C1 segment of cervical spinal cord (tissue), 14 donors: Measurements from ENCODE around the gene NRG2.

Experiments
- DNase-seq, 14 donors: peaks; one replicate each; lab custom pipeline; 2025; lab: John Stamatoyannopoulos, UW

Gene NRG2

GRCh38 chr5:140011297-140011802, 31.7 kb downstream of the NRG2 start:
- DNase-seq, result peak in 1 of 14 donors; percentile 27

- no peak for DNase-seq
Observed at GRCh38 chr5:140010798-140011197, 32.3 kb downstream of the NRG2 start.

DNA sequence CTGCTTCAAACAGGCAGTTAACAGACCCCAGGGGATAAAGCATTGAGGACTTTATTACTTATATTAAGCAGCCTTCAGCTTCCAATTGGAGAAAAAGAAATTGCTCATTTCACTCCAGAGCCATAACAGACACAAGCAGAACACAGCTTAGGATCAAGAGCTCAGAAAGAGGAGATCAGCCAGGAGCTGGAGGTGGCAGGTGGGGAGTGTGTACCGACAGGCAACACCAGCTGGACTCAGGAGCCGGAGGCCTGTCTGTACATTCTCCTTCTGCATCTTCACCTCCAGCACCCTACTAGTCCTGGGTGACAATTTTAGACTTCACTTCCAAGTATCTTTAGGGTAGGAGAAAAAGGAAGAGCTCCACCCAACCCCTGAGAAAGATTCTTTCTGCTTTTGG, 35.8 kb downstream of the NRG2 start:
- peak in 1 of 14 donors; percentile 69 for DNase-seq

DNA sequence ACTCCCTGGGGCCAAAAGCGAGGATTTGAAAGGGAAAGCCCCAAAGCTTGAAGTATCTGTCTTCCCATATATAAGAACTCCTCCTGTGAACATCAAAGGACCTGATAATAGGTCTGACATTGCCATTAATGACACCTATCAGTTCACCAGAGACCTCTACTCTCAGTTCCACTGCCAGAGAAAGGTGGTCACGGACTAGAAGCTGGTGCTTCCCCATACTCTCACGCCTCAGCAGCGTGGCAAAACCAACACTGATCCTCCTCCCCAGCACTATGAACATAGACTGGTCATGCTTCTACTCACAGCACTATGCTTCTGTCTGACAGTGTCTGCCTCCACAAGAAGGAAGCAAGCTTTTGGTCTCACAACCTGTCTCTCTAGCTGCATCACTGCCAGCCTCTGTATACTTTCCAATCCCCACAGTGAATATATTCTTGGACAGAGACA, 37.9 kb downstream of the NRG2 start:
- peak in 1 of 14 donors; percentile 25 for DNase-seq

- DNase-seq, result no peak
Observed at GRCh38 chr5:140004174-140004573, 38.9 kb downstream of the NRG2 start.

- DNase-seq, result no peak
Observed at GRCh38 chr5:140003519-140003918, 39.6 kb downstream of the NRG2 start.

DNA sequence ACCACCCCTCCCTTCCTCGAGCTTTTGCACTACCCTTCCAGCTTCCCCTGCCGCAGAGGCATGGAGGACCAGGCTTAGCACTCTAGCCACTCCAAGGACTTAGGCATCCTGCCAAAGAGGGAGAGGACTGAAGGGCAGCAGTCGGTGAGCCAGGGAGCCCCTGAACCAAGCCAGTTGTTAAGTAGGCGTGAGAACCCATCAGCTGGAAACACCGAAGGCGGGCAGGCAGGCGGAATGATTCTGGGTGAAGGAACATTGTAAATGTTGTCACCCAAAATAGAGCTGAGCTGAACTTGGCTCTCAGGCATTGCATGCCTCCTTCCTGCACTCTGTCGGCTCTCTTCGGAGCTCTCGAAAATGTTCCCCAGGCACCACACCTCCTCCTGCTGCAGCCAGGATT, 42.8 kb downstream of the NRG2 start:
- DNase-seq, result peak in 1 of 14 donors; percentile 16

- DNase-seq, result no peak
Observed at GRCh38 chr5:139998837-139999236, 44.3 kb downstream of the NRG2 start.

DNA sequence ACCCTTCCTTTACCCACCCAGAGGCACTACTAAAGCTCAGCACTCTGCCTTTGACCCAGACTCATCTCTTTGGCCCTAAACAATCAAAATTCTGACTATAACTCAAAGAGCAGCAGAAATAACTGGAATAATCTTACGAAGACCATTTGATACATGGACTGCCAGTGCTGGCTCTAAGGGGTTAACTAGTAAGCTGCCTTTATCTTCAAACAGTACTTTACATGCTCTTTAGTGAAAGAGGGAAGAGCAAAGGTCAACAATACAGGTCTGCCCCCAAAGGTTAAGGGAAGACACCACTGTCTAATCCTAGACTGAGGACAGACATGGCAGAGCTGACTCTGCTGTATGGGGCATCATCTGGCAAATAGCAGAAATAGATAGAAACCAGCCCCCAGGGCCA, 45.8 kb downstream of the NRG2 start:
- no peak for DNase-seq

GRCh38 chr5:139995929-139996328, 47.2 kb downstream of the NRG2 start:
- no peak for DNase-seq

DNA sequence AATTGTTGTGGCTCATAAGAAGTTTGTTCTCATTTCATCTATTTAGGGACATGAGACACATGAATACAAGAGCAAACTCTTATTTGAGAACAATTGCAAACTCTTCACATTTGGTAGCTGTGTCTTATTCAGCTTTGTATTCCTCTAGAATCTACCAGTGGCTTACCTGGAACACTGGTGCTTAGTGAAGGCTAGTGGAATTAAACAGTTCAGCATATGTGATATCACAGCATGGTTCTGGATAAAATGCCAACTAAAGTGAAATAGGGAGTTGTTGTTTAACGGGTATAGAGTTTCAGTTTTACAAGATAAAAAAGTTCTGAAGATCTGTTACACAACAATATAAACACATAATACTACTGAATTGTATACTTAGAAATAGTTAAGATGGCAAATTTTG, 48.9 kb downstream of the NRG2 start:
- DNase-seq, result peak in 1 of 14 donors; percentile 57

DNA sequence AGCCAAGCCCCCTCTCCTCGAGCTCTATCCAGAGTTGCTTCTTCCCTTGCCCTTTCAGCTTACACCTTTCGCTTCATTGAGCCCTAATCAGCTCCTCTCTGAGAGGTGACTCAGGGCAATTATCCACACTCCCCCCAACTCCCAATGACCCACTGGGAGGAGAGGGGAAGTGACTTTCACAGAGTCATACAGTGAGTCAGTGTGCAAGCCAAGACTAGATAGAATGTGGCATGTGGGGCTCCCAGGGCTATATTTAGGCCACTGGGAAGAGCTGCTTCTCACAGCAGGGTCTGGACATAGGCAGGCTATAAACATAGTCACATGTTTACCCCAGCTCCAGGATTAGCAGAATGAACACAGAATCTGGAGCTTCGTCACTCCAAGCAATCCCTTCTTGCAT, 57.4 kb downstream of the NRG2 start:
- DNase-seq, result peak in 1 of 14 donors; percentile 84

DNA sequence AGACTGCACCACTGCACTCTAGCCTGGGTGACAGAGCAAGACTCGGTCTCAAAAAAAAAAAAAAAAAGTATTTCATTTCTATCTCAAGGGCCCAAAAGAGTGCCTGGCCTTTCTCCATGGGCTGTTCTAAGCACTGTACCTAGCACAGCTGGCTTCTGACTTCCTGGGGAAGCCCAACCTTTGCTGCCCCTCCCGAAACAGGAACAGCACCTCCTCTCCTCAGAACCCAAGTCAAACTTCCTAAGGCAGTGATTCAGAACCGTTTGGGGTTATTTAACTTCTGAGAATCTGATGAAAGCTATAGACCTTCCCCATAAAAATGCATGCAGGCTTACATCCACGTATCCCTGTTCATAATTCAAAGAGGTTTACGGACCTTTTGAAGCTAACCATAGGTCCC, 57.8 kb downstream of the NRG2 start:
- no peak for DNase-seq

DNA sequence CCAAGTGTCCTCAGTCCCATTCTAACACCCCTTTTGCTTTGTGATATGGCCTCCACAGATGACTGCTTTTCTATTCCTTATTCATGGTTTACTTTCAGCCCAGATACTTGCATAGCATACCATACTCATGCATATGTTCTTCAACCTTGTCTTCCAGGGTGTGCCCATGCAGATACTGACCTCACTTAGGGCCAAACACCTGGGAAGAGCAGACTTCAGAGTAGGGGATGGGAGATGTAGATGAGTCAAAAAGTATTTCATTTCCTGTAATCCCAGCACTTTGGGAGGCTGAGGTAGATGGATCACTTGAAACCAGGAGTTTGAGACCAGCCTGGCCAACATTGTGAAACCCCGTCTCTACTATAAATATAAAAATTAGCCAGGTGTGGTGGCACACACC, 58.3 kb downstream of the NRG2 start:
- DNase-seq, result no peak

DNA sequence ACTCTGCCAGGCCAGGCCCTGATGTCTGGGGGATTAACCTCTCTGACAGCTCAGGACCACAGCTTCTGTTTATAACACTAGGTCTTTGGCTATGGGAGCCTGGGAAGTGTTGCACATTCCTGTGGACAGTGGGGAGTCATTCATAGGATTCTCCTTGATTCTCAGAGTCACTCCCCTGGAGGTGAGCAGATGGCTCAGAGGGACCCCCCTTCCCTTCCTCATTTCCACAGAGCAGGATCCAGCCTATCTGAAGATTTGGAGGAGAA, 60.2 kb downstream of the NRG2 start:
- DNase-seq, result no peak

DNA sequence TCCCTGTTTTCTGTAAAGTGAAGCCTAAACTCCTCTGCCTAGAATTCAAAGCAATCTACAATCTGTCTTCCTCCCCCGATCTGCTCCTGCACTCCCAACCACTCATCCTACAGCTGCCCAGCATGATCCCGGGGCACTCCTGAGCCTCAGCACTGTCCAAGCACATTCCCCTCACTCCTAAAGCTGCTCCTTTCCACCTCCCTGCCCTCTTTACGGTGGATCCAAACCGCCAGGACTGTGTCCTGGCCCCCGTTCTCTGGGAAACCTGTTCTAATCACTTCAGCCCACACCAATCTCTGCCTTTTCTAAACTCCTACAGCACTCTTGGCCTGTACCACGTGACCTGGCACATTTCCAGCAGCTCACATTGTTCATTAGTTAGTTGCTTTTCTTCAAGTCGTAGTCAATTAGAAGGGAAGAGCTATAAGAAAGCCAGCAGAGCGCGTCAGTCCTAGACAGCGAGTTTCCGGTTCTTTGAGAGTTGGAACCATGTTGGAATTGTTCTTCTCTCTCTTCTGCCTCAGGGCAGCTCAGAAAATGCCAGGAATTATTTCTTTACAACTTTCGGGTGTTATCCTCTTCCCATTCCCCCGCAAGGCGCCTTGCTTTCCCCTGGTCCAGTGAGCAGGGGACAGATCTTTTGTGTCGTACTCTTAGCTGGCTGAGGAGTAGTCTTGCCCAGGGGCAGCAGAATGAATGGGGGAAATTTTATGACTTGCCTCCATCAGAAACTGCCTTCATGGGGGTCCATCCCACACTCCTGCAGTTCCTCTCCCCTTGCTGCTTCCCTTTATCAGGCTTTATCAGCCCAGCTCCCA, 60.7 kb downstream of the NRG2 start:
- DNase-seq, result peak in 3 of 14 donors; percentile 19 to 56 (median 28)

DNA sequence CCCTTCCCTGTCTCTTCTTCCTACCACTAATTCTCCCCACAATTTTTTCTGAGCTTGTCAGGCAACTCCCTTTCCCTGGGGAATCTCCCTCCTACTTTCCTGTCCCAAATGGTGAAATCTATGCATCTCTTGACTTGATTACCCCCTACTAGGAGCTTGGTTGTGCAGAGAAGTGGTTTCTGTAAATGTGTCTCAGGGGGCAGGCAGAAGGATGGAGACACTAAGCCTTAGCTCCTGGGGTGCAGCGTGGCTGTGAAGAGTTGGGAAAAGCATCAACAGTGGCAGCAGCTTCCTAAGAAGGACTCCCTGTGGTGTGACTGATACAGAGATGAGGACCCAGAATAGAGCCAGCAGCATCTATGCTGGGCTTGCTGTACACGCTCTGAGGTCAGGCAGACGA, 62.3 kb downstream of the NRG2 start:
- DNase-seq, result no peak

DNA sequence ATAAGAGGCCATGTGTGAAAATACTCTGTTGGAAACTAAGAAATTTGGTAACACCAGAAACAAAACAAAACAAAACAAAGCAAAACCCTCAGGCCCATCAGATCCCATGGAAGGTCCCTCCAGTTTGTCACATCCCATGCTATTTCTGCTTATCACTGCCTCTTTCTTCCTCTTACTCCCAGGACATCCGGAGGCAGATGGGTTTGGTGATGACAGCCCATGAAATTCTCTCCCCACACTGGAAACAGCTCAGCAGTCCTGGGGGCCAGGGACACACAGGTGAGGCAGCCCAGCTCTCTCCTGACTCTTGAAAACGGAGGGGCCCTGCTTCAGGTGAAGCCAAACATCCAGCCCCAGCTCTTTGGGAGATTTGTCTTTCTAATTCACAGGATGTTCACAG, 63.2 kb downstream of the NRG2 start:
- no peak for DNase-seq

- DNase-seq, result peak in 1 of 14 donors; percentile 36
Observed at GRCh38 chr5:139979518-139979917, 63.6 kb downstream of the NRG2 start.

- DNase-seq, result no peak
Observed at GRCh38 chr5:139976703-139977102, 66.4 kb downstream of the NRG2 start.

DNA sequence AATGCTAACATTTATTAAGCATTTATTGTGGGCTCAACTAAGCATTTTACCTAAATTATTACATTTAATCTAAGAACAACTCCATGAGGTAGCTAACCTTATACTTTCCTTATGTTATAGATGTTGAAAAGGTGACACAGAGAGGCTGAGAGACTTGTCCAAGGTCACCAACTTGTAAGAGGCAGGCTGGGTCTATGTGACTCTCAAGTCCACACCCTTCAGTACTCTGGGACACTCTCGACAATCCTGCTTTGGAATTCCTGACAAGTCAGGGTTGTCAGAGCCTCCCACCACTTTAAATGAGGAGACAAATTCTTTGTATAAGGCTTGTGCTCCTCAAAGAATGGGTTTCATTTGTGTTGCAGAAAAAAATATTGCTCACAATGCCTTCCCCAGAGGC, 67.2 kb downstream of the NRG2 start:
- DNase-seq, result no peak

GRCh38 chr5:139975306-139975705, 67.8 kb downstream of the NRG2 start:
- DNase-seq, result no peak

DNA sequence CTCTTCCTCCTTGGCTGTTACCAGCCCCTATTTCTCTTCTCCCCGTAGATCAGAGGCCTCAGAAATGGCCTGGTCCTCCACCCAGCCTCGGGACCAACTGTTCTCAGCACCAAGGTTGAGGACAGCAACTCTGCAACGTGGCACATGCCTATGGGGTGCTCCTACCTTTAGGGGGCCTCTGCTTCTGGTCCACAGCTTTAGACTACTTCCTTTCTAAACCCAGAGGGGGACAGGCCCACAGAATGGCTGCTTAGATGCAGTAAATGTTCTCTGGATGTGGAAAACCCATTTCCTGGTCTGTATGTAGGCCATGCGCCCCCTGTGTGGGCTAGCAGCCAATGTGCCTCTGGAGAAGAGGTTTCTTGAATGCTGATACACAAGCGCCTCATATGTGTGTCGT, 68.4 kb downstream of the NRG2 start:
- no peak for DNase-seq
